Activated T-helper 1 cell treated with anti-CD3 and anti-CD28 coated beads, Interleukin-12 subunit alpha, Interleukin-12 subunit beta, Interleukin-2, Interleukin-4 antibody, amounts not matched to agents 30 ng/mL and 10 ng/mL and 1 ng/mL, durations not matched to agents 14 hours and 24 hours and 36 hours (primary cell): ENCODE measurements around the gene RHOJ. TPM values are rescaled to one million over a fixed set of nuclear protein-coding genes. Genes with fewer than 3 reads are reported as not detected.

ENCODE experiments used
- DNase-seq: peaks from one replicate; pipeline ENCODE4 v3.0.0; 2021; ENCODE audit warnings: low spot score
- H3K27ac Mint-ChIP-seq: one replicate; pipeline ENCODE4 v1.8.0; 2021; ENCODE audit warnings: mild to moderate bottlenecking, mixed read lengths
- H3K27me3 Mint-ChIP-seq: one replicate; pipeline ENCODE4 v1.8.0; 2022; ENCODE audit warnings: mild to moderate bottlenecking, moderate library complexity, mixed read lengths; ENCODE audit not compliant: insufficient read depth
- H3K36me3 Mint-ChIP-seq: one replicate; pipeline ENCODE4 v1.8.0; 2021; ENCODE audit warnings: low read depth, mixed read lengths
- H3K4me1 Mint-ChIP-seq: one replicate; pipeline ENCODE4 v1.8.0; 2021; ENCODE audit warnings: low read depth, mixed read lengths
- H3K4me3 Mint-ChIP-seq: one replicate; pipeline ENCODE4 v1.8.0; 2021; ENCODE audit warnings: mild to moderate bottlenecking, moderate library complexity, mixed read lengths
- H3K9me3 Mint-ChIP-seq: one replicate; pipeline ENCODE4 v1.8.0; 2021; ENCODE audit warnings: mixed read lengths
- intact Hi-C: fragments of 100-400 bp; cut with micrococcal nuclease; formaldehyde crosslinking; loops from one replicate; pipeline ENCODE4 v1.15.1; 2024
- total RNA-seq: library from RNA; stranded (reverse); gene quantifications from 2 replicates; pipeline ENCODE4 v1.2.3, GENCODE V29; 2022

Gene RHOJ
- total RNA-seq, 1 donor from 2014 or later = not detected

GRCh38 chr14:63328787-63329737 is 124.8 kb downstream of the RHOJ start:
- no peak overlapping the region for H3K27ac Mint-ChIP-seq
- no peaks in the 10 kb centered on the region for H3K4me1 Mint-ChIP-seq
- no peak for DNase-seq
- H3K27me3 Mint-ChIP-seq = no peaks in the 10 kb centered on the region
- no peak overlapping the region for H3K4me3 Mint-ChIP-seq
- intact Hi-C loops = no loop called here
- no peaks in the 10 kb centered on the region for H3K36me3 Mint-ChIP-seq
- no peaks in the 10 kb centered on the region for H3K9me3 Mint-ChIP-seq

GRCh38 chr14:63342371-63342770 is 138.1 kb downstream of the RHOJ start:
- no peaks in the 10 kb centered on the region for H3K36me3 Mint-ChIP-seq
- H3K9me3 Mint-ChIP-seq = no peaks in the 10 kb centered on the region
- peaks cover 19% of the 10 kb centered on the region for H3K27me3 Mint-ChIP-seq
- no peak overlapping the region for H3K4me3 Mint-ChIP-seq
- intact Hi-C loops = no loop called here
- no peak for DNase-seq
- H3K4me1 Mint-ChIP-seq = no peaks in the 10 kb centered on the region
- no peak overlapping the region for H3K27ac Mint-ChIP-seq

Other genes starting within 250 kb of the RHOJ start
- gene KCNH5, start 159.0 kb upstream of the RHOJ start, total RNA-seq = not detected in 2 replicates
- gene GPHB5, start 114.5 kb downstream of the RHOJ start, total RNA-seq = not detected in 2 replicates